Measurements from ENCODE around the gene CCDC39.

GRCh38 chr3:180615954-180616353, 63.3 kb downstream of the CCDC39 start:
- TF ChIP-seq CTCF (IDR thresholded peaks at IDR 0.05) (no peak), EP300 (IDR thresholded peaks at IDR 0.05) (no peak), POLR2AphosphoS5 (IDR thresholded peaks at IDR 0.05) (no peak)
